GM21447 (cell line): Measurements from ENCODE around the gene FNDC11.
A peak's percentile ranks its signal among the peaks of the same experiment; 100 is the strongest.
"Not testable (repeated sequence)": the region's sequence is repeated elsewhere in the genome, so short reads cannot be mapped to it uniquely, and the experiment has no call there.

ENCODE experiments used
- ATAC-seq: cut with Tn5 transposase; IDR thresholded peaks from one replicate; pipeline ENCODE4 v1.9.1; 2021; ENCODE audit not compliant: unreplicated experiment

Gene FNDC11

DNA sequence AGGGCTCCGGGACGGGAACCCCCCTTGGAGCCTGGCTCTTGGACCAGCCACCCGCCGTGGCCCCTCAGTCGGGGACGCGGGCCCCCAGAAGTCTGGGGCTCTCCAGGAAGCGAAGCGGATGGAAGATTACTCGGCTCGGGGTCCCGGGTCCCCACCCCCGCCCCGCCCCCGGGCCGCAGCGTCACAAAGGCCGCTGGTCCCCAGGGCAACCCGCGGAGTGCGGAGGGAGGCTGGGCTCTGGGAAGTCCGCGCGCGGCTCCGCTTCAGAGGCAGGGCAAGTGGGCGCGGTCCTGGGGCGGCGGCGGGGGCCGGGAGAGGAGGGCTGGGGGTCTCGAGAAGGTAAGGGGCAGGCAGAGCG lies at the start of gene FNDC11:
Gene FNDC11, plus strand, starts transcription at position 227 of the 358 bp plus-strand sequence. CDS start 1,505 bp downstream, outside the sequence.
- peak; percentile 23 for ATAC-seq

DNA sequence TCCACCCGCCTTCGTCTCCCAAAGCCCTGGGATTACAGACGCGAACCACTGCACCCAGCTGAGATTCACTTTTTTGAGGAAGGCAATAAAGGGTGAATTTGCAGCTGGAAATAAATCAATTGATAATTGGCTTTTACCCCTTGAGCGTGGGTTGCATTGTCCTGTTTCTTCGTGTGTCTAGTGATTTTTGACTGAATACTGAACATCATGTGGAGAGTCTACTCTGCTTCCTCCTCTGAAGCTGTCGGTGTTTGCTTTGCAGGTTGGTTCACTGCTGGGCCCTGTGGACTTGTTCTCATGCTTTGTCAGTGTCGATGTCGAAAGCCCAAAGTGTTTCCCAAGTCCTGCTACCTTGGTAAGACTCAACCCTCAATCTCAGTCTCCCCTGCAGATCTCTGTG lies 49.3 kb upstream of the FNDC11 start:
- ATAC-seq, result no peak

- ATAC-seq, result no peak
Measured at GRCh38 chr20:63505281-63505680, 48.7 kb upstream of the FNDC11 start.

DNA sequence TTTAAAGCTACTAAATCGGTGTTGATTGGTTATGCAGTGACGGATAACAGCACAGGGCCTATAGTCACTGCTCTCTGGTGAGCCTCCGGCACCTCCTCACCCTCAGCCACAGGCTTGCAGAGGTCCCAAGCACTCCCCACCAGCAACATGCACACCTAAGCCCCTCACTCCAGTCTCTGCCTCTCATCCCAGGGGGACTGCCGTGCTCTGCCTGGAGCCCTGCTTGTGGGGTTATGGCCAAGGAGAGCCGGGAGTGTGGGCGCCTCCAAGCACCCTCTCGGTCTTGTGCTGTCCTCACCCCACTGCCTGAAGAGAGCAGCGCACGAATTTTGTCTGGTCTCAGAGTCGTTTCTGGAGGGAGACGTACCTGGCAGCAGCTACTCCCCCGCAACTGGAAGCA lies 48.2 kb upstream of the FNDC11 start:
- no peak for ATAC-seq

- no peak for ATAC-seq
Measured at GRCh38 chr20:63507083-63507743, 46.7 kb upstream of the FNDC11 start.

GRCh38 chr20:63508072-63508768 lies 45.7 kb upstream of the FNDC11 start:
- no peak for ATAC-seq

- no peak for ATAC-seq
Measured at GRCh38 chr20:63509088-63509564, 44.8 kb upstream of the FNDC11 start.

DNA sequence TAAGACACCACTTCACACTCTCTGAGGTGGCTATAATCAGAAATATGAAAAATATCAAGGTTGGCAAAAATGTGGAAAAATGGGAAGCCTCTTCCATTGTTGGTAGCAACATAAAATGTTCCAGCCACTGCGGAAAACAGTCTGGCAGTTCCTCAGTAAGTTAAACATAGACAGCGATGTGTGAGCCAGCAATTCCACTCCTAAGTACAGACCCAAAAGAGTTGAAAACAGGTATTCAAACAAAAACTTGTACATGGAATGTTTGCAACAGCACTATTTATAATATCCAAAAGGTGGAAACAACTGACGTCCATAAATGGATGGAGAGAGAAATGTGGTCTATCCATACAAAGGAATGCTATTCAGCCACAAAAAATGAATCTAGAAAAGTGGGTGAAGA lies 40.8 kb upstream of the FNDC11 start:
- ATAC-seq, result no peak

DNA sequence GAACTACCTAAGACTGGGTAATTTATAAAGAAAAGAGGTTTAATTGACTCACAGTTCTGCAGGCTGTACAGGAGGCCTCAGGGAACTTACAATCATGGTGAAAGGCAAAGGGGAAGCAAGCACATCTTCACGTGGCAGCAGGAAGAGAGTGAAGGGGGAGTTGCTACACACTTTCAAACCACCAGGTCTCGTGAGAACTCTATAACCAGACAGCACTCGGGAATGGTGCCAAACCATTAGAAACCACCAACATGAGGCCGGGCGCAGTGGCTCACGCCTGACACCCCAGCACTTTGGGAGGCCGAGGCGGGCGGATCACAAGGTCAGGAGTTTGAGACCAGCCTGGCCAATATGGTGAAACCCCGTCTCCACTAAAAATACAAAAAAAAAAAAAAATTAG lies 39.4 kb upstream of the FNDC11 start:
- ATAC-seq, result not testable (repeated sequence)

- ATAC-seq, result no peak
Measured at GRCh38 chr20:63517376-63518309, 36.3 kb upstream of the FNDC11 start.

DNA sequence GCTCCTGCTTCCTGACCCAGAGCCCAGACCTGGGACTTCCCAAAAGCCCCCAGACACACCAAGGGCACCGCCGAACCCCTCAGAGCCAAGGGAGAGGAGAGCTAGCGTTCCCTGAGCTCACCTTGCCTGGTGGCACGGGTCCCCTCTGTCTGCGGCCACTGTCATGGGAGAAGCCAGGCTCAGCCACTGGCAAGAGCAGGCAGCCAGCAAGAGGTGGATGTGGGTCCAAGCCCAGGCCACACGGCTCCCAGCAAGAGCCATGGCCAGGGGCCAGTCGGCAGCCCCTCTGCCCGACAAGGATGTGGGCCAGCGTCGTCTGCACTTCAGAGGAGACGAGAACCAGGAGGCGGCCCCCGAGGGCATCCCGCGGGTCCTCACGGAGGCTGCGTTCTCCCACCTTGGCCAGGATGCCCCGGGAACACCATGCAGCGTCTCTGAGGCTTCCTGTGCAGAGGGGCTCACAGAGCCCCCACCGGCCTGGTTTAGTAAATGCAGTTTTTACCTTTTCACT lies 35.6 kb upstream of the FNDC11 start:
- ATAC-seq, result no peak

- ATAC-seq, result no peak
Measured at GRCh38 chr20:63518946-63519667, 34.9 kb upstream of the FNDC11 start.

DNA sequence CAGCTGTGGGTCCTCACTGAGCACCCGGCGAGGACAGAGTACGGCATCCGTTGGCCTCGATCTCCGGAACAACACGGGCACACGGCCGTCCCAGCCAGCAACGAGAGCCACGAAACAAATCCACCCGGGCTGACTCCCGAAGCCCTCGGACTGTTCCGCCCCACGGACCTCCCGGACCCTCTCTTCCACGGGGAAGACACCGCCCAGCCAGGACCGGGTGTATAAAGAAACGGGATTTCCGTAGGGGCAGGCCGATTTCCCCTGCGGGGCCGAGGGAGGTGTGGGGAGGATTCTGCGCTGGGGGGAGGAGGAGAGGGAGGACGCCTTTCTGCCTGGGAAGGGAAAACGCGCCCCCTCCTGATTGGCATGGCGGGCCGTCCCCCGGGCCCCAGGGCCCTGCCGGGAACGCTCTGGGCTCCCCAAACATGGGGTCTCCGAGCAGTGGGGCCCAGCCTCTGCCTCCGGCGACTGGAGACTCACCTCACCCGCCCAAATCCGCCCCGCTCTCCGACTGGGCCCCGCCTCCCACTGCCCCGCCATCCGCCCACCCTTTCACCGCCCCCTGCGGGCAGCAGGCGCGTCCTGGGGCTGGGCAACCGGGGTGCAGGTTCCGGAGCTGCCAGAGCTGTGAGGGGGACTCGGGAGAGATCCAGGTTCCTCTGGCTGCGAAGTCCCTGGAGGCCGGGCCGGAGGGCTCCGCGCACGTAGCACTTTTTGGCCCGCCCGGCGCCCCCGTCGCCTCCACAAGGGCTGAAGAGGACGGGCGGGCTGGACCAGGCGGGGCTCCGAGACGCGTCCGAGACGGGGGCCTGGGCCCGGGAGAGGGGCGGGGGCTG lies 34.1 kb upstream of the FNDC11 start:
- ATAC-seq, result peak; percentile 53

GRCh38 chr20:63520504-63520933 lies 33.4 kb upstream of the FNDC11 start, which contains the start of gene PPDPF:
TSS of gene PPDPF (plus strand) at chr20:63520765. CDS start at chr20:63521309, 544 bp downstream.
- ATAC-seq, result peak; percentile 66

DNA sequence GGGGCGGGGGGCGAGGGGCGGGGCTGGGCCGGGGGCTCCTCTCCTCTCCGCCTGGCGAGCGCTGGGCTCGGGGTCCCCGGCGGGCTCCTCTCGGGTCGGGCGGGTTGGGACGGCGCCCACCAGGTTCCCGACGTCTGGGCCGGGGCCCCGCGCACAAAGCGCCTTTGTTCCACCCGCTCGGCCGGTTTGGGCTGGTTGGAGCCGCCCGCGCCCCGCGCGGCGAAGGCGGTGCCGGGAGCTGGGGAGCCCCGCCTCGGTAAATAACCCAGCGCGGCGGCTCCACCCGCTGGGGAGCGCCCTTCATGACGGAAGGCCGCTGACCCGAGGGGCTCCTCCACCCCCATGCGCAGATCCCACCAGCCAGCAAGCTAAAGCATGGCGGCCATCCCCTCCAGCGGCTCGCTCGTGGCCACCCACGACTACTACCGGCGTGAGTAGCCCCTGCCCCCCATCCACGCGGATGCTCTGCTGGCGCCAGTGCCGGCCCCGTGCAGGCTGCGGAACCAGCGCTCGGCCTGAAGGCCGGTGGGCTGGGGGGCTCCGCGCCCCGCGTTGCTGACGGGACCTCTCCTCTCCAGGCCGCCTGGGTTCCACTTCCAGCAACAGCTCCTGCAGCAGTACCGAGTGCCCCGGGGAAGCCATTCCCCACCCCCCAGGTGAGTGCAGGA lies 32.9 kb upstream of the FNDC11 start:
- peak; percentile 38 for ATAC-seq

GRCh38 chr20:63521602-63522001 lies 32.4 kb upstream of the FNDC11 start:
- ATAC-seq, result no peak

GRCh38 chr20:63522091-63522868 lies 31.7 kb upstream of the FNDC11 start:
- no peak for ATAC-seq

DNA sequence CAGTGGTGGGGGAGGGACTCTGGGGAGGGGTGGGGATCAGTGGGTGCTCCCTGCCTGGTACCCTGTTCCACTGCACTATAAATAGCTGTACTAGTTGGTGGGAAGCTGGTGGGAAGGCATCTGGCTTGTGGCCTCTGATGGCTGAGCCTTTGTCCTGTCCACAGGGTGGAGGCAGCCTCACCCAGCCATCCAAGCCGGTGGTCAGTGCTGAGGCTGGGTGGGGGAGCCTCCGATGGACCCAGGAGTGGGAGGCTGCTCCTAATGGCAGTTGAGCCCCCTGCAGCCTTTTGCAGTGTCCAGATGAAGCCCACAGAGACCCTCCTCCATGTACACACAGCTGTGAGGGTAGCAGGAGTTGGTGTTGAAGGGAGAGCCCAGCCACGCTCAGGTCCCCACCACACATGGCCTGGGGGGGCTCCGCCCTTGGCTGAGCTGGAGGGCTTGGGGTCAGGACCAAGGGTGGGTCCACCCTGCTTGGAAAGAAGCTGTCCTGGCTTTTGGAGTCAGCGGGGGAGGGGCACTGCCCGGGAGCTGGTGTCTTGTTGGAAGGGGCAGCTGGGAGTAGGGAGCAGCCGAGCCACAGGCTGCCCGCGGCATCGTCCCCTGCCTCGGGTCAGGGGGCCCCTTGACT lies 30.9 kb upstream of the FNDC11 start:
- ATAC-seq, result no peak
